Neutrophil (primary cell): ENCODE data around the gene PHB1.

Source experiments
- H3K27ac ChIP-seq: fragments of 200-600 bp; sonication (generic); 2 replicates; pipeline ENCODE4 v1.5.1; 2016; ENCODE audit warnings: mild to moderate bottlenecking, moderate library complexity
- H3K27me3 ChIP-seq: fragments of 200-600 bp; sonication (generic); 2 replicates; pipeline ENCODE4 v1.6.0; 2016; ENCODE audit warnings: mild to moderate bottlenecking
- H3K36me3 ChIP-seq: fragments of 200-600 bp; sonication (generic); 2 replicates; pipeline ENCODE4 v1.5.1; 2017
- H3K4me1 ChIP-seq, 2 experiments: fragments of 200-600 bp in 1 of 2; sonication (generic) in 1 of 2; 1 replicate in 1 of 2; 2 replicates in 1 of 2; pipeline versions ENCODE4 v1.5.1 to v1.6.1; 2013 to 2016; ENCODE audit warnings: low read depth in 1 of 2, low read length in 1 of 2, mild to moderate bottlenecking in 1 of 2, moderate library complexity in 1 of 2; ENCODE audit not compliant: control insufficient read depth in 1 of 2, insufficient read depth in 1 of 2
- H3K4me3 ChIP-seq, 2 experiments: fragments of 200-600 bp in 1 of 2; sonication (generic) in 1 of 2; 1 replicate in 1 of 2; 2 replicates in 1 of 2; pipeline ENCODE4 v1.5.1; 2013 to 2016; ENCODE audit warnings: low read depth in 1 of 2, low read length in 1 of 2, mild to moderate bottlenecking in 1 of 2, moderate library complexity in 1 of 2
- H3K9me3 ChIP-seq: fragments of 200-600 bp; sonication (generic); 2 replicates; pipeline ENCODE4 v1.5.1; 2016
- TF ChIP-seq, protein P1 (sequence below): fragments of 200-600 bp; sonication (generic); IDR thresholded peaks from 2 replicates; pipeline ENCODE4 v1.5.1; 2016; ENCODE audit warnings: antibody characterized with exemption

The PHB1 gene

GRCh38 chr17:49444384-49444783 is 29.7 kb upstream of the PHB1 start:
- Histone ChIP-seq H3K4me1 (no peaks in the 10 kb centered on the region), H3K27ac (no peak overlapping the region), H3K4me3 (no peak overlapping the region), H3K27me3 (peaks cover 35% of the 10 kb centered on the region), H3K36me3 (no peaks in the 10 kb centered on the region), H3K9me3 (no peaks in the 10 kb centered on the region)
- TF ChIP-seq, protein P1, sequence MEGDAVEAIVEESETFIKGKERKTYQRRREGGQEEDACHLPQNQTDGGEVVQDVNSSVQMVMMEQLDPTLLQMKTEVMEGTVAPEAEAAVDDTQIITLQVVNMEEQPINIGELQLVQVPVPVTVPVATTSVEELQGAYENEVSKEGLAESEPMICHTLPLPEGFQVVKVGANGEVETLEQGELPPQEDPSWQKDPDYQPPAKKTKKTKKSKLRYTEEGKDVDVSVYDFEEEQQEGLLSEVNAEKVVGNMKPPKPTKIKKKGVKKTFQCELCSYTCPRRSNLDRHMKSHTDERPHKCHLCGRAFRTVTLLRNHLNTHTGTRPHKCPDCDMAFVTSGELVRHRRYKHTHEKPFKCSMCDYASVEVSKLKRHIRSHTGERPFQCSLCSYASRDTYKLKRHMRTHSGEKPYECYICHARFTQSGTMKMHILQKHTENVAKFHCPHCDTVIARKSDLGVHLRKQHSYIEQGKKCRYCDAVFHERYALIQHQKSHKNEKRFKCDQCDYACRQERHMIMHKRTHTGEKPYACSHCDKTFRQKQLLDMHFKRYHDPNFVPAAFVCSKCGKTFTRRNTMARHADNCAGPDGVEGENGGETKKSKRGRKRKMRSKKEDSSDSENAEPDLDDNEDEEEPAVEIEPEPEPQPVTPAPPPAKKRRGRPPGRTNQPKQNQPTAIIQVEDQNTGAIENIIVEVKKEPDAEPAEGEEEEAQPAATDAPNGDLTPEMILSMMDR, result no peak

DNA sequence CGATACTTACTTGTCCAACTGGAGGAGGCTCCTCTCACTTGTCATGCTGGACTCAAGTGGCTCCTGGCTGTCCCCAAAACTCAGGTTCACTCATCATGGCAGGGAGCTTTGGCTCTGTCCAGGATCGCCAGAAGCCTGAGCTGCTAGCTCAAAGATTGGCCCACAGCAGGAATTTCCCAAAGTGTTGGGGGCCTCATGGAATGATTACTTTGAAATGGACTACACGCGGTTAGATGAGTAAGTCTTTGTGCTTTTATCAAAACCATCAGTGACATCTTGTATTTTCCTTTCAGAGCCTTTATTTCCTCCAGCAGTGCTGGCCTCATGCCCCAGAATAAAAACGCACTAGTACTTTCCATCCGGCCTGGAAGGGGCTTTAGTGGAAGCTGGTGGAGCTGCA is 29.2 kb upstream of the PHB1 start:
- Histone ChIP-seq H3K27me3 (peaks cover 40% of the 10 kb centered on the region), H3K4me3 (no peak overlapping the region), H3K36me3 (no peaks in the 10 kb centered on the region), H3K4me1 (no peaks in the 10 kb centered on the region), H3K27ac (no peak overlapping the region), H3K9me3 (no peaks in the 10 kb centered on the region)
- TF ChIP-seq, protein P1, result no peak

DNA sequence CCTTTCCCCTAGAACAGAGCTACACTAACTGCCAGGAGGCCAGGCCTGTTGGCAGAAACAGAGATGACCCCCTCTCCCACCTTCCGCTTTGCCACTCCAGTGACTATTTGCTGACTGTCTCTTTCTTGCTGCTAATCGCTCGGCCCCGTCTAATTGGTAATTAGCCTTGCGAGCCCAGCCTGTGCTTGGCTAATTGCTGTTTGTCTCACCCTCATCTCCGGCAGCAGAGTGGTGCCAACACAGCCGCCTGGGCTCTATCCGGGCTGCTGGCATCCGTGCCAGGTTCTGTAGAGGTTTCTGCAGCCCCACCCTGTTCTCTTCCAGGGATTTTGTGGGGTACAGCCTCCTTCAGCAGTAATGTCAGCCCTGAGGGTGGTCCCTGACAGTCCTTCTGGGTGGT is 27.4 kb upstream of the PHB1 start:
- Histone ChIP-seq H3K4me3 (no peak overlapping the region), H3K9me3 (no peaks in the 10 kb centered on the region), H3K27me3 (peaks cover 58% of the 10 kb centered on the region), H3K36me3 (no peaks in the 10 kb centered on the region), H3K27ac (no peak overlapping the region), H3K4me1 (no peaks in the 10 kb centered on the region)
- TF ChIP-seq, protein P1, result no peak

- TF ChIP-seq, protein P1, result no peak
- Histone ChIP-seq H3K27ac (no peak overlapping the region), H3K4me3 (no peak overlapping the region), H3K27me3 (peaks cover 63% of the 10 kb centered on the region), H3K4me1 (no peaks in the 10 kb centered on the region), H3K9me3 (no peaks in the 10 kb centered on the region), H3K36me3 (no peaks in the 10 kb centered on the region)
These were observed 26.9 kb upstream of the PHB1 start for GRCh38 chr17:49441578-49441977.

DNA sequence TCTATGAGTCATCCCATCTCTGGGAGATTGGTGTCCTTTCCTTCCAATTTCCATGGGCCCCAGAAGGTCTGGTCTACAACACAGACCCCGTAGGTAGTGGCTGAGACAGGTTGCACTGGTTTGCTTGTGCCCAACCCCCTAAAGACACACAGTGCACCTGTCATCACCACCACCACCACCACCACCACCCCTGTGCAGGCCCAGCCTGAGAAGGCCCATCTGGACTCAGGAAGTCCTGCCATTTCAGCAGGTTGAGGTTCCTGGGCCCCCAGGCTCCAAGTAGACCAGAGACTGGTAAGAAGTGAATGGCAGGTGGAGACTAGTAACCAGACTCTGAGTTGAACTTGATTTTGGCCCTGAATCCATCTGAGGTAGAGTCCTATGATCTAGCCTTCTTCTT is 25.9 kb upstream of the PHB1 start:
- H3K4me3 ChIP-seq, result no peak overlapping the region
- H3K27ac ChIP-seq, result no peak overlapping the region
- no peaks in the 10 kb centered on the region for H3K36me3 ChIP-seq
- peaks cover 73% of the 10 kb centered on the region for H3K27me3 ChIP-seq
- H3K4me1 ChIP-seq, result no peaks in the 10 kb centered on the region
- TF ChIP-seq, protein P1, result no peak
- H3K9me3 ChIP-seq, result no peaks in the 10 kb centered on the region
